Activated B cell treated with CpG ODN at 0.5 μM for 24 hours (primary cell): ENCODE measurements around the gene TMEM150C. TPM values are rescaled to one million over a fixed set of nuclear protein-coding genes. Genes with fewer than 3 reads are reported as not detected.

Experiments used
- ATAC-seq: fragments of 200-7000 bp; cut with Tn5 transposase; one replicate; pipeline ENCODE4 v1.10.0; 2021; ENCODE audit warnings: low read depth, mild to moderate bottlenecking, moderate library complexity
- CTCF ChIA-PET: fragments of 350-600 bp; sonication (Branson Sonifier 250); formaldehyde crosslinking; loops from one replicate; lab custom pipeline; 2021; ENCODE audit warnings: antibody characterized with exemption; lab: Charles Lee
- POLR2A ChIA-PET: fragments of 350-600 bp; sonication (Branson Sonifier 250); formaldehyde crosslinking; loops from one replicate; lab custom pipeline; 2021; ENCODE audit warnings: antibody characterized with exemption; lab: Charles Lee
- DNase-seq: peaks from one replicate; pipeline ENCODE4 v3.0.0; 2022
- H3K27ac Mint-ChIP-seq: one replicate; pipeline ENCODE4 v1.8.0; 2020; ENCODE audit warnings: mixed read lengths
- H3K27me3 Mint-ChIP-seq: one replicate; pipeline ENCODE4 v1.8.0; 2021; ENCODE audit warnings: mixed read lengths
- H3K36me3 Mint-ChIP-seq: one replicate; pipeline ENCODE4 v1.8.0; 2021; ENCODE audit warnings: low read depth, mixed read lengths
- H3K4me1 Mint-ChIP-seq: one replicate; pipeline ENCODE4 v1.8.0; 2021; ENCODE audit warnings: mixed read lengths
- H3K4me3 Mint-ChIP-seq: one replicate; pipeline ENCODE4 v1.8.0; 2020; ENCODE audit warnings: mild to moderate bottlenecking, mixed read lengths
- H3K9me3 Mint-ChIP-seq: one replicate; pipeline ENCODE4 v1.8.0; 2020; ENCODE audit warnings: mixed read lengths
- CTCF ChIP-seq: fragments of 200-600 bp; IDR thresholded peaks from one replicate; pipeline ENCODE4 v1.8.0; 2022; ENCODE audit warnings: antibody characterized with exemption, mild to moderate bottlenecking
- intact Hi-C: fragments of 100-400 bp; cut with micrococcal nuclease; formaldehyde crosslinking; loops from one replicate; pipeline ENCODE4 v1.15.1; 2024
- total RNA-seq: library from RNA; stranded (reverse); gene quantifications from 2 replicates; pipeline ENCODE4 v1.2.3, GENCODE V29; 2022

TMEM150C gene
- total RNA-seq, 1 donor from 2014 or later: not detected

DNA sequence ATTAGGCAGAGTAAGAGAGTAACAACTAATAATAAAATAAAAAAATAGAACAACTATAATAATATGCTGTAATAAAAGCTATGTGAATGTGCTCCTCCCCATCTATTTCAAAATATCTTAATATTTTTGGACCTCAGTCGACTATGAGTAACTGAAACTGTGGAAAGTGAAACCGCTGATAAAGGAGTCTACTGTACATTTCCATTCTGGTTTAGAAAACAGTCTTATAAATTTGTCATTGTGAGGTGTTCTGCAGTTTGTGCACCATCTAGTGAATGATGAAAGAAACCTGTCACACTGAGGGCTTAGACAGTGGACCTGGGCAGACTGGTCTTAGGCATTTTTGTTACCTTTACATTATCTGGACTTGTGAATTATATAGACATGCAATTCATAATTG is 42.0 kb downstream of the TMEM150C start:
- no peaks in the 10 kb centered on the region for H3K4me1 Mint-ChIP-seq
- CTCF ChIA-PET: no interaction called here
- POLR2A ChIA-PET: no interaction called here
- H3K27me3 Mint-ChIP-seq: peaks cover 13% of the 10 kb centered on the region
- H3K4me3 Mint-ChIP-seq: no peak overlapping the region
- no peaks in the 10 kb centered on the region for H3K9me3 Mint-ChIP-seq
- ATAC-seq: no peak
- intact Hi-C loops: no loop called here
- H3K36me3 Mint-ChIP-seq: no peaks in the 10 kb centered on the region
- H3K27ac Mint-ChIP-seq: no peak overlapping the region
- DNase-seq: no peak
- TF ChIP-seq CTCF: no peak

DNA sequence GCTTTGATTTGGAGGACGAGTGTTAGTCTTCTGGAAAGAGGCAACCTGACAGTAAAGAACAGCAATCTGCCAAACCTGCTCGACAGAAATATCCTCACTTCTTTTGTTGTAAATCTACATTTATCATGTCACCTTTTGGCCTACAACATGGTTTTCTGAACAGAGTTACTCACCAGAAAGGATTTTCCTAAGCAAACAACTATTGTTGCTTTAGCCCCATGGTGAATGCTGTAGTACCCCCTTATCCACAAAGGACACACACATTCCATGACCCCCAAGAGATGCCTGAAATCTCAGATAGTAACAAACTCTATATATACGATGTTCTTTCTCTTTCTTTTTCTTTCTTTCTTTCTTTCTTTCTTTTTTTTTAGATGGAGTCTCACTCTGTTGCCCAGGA is 42.7 kb downstream of the TMEM150C start:
- peaks cover 13% of the 10 kb centered on the region for H3K27me3 Mint-ChIP-seq
- no peaks in the 10 kb centered on the region for H3K36me3 Mint-ChIP-seq
- H3K4me3 Mint-ChIP-seq: no peak overlapping the region
- CTCF ChIA-PET: no interaction called here
- POLR2A ChIA-PET: no interaction called here
- ATAC-seq: no peak
- H3K9me3 Mint-ChIP-seq: no peaks in the 10 kb centered on the region
- H3K4me1 Mint-ChIP-seq: no peaks in the 10 kb centered on the region
- no peak for DNase-seq
- no peak for TF ChIP-seq CTCF
- no peak overlapping the region for H3K27ac Mint-ChIP-seq
- intact Hi-C loops: no loop called here

- ChIA-PET CTCF (no interaction called here), POLR2A (no interaction called here)
- Mint-ChIP-seq H3K4me3 (no peak overlapping the region), H3K9me3 (no peaks in the 10 kb centered on the region), H3K27me3 (peaks cover 13% of the 10 kb centered on the region), H3K36me3 (no peaks in the 10 kb centered on the region), H3K4me1 (no peaks in the 10 kb centered on the region), H3K27ac (no peak overlapping the region)
- intact Hi-C loops: no loop called here
- ATAC-seq: no peak
- DNase-seq: no peak
- TF ChIP-seq CTCF: no peak
Measured at GRCh38 chr4:82517043-82517442, 44.7 kb downstream of the TMEM150C start.

DNA sequence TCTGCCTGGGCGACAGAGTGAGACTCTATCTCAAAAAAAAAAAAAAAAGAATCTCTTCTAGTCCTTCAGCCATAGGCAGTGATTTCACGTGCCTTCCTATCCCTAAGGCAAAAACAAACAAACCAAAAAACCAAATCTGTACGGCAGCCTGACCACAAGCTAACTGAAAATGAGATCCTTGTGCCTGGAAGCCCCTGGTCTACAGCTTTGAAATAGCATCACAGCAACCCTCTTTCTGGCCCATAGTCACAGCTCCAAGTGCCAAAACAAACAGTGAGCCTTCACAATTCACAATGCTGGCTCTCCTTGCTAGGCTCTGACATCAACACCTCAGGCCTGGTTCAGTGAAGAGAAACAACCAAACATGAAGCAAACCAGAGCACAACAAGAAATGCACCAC is 46.1 kb downstream of the TMEM150C start:
- no peak overlapping the region for H3K27ac Mint-ChIP-seq
- H3K27me3 Mint-ChIP-seq: peaks cover 7% of the 10 kb centered on the region
- CTCF ChIA-PET: no interaction called here
- H3K36me3 Mint-ChIP-seq: no peaks in the 10 kb centered on the region
- H3K4me3 Mint-ChIP-seq: no peak overlapping the region
- DNase-seq (no peak), ATAC-seq (no peak)
- TF ChIP-seq CTCF: no peak
- H3K9me3 Mint-ChIP-seq: no peaks in the 10 kb centered on the region
- intact Hi-C loops: no loop called here
- POLR2A ChIA-PET: no interaction called here
- no peaks in the 10 kb centered on the region for H3K4me1 Mint-ChIP-seq

DNA sequence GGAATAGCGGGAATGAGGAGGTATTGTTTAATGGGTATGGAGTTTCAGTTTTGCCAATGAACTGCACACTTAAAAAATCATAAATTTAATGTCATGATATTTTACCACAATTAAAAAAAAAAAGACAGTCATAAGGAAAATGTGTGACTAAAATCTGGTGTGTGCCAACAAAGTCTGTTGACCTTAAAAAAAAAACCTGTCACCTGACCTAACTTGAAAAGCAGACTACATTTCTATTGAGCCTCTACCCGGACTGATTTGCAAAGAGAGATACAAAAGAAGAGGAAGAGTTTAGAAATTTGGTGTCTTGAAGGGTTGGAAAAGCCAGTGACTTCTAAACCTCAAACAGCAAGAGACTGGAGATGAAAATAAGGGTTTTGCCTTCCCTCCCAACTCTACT is 48.4 kb downstream of the TMEM150C start:
- no peaks in the 10 kb centered on the region for H3K36me3 Mint-ChIP-seq
- H3K4me1 Mint-ChIP-seq: no peaks in the 10 kb centered on the region
- H3K27ac Mint-ChIP-seq: no peak overlapping the region
- H3K9me3 Mint-ChIP-seq: no peaks in the 10 kb centered on the region
- DNase-seq (no peak), ATAC-seq (no peak)
- H3K4me3 Mint-ChIP-seq: no peak overlapping the region
- peaks cover 7% of the 10 kb centered on the region for H3K27me3 Mint-ChIP-seq
- ChIA-PET CTCF (no interaction called here), POLR2A (no interaction called here)
- no peak for TF ChIP-seq CTCF
- intact Hi-C loops: no loop called here
